H9 (cell line): ENCODE results near the gene ATN1. TPM values are rescaled to one million over a fixed set of nuclear protein-coding genes. Genes with fewer than 3 reads are reported as not detected.

ENCODE experiments used
- DNase-seq: peaks from one replicate; pipeline ENCODE4 v3.0.0-alpha.2; 2017
- H2AFZ ChIP-seq: one replicate; pipeline ENCODE4 v1.6.1; 2013; ENCODE audit warnings: mild to moderate bottlenecking, low read length, control low read depth, moderate library complexity
- H2AK5ac ChIP-seq: 2 replicates; pipeline ENCODE4 v1.6.1; 2013; ENCODE audit warnings: low read length, control low read depth, mixed read lengths; ENCODE audit not compliant: insufficient read length
- H2BK120ac ChIP-seq: one replicate; pipeline ENCODE4 v1.6.1; 2013; ENCODE audit warnings: low read depth, mild to moderate bottlenecking, low read length, control low read depth, inconsistent platforms; ENCODE audit not compliant: poor library complexity, severe bottlenecking
- H2BK12ac ChIP-seq: 2 replicates; pipeline ENCODE4 v1.6.1; 2013; ENCODE audit warnings: low read length, control low read depth, mixed read lengths, low read depth; ENCODE audit not compliant: insufficient read length
- H2BK15ac ChIP-seq: 2 replicates; pipeline ENCODE4 v1.6.1; 2013; ENCODE audit warnings: low read depth, low read length, control low read depth
- H2BK20ac ChIP-seq: one replicate; pipeline ENCODE4 v1.6.1; 2013; ENCODE audit warnings: low read depth, mild to moderate bottlenecking, low read length, control low read depth, inconsistent platforms; ENCODE audit not compliant: poor library complexity, severe bottlenecking
- H2BK5ac ChIP-seq: 2 replicates; pipeline ENCODE4 v1.6.1; 2013; ENCODE audit warnings: low read length, control low read depth, mixed read lengths; ENCODE audit not compliant: insufficient read length
- H3K14ac ChIP-seq: 2 replicates; pipeline ENCODE4 v1.6.1; 2013; ENCODE audit warnings: low read length, control low read depth; ENCODE audit not compliant: insufficient read depth
- H3K18ac ChIP-seq: 2 replicates; pipeline ENCODE4 v1.6.1; 2013; ENCODE audit warnings: low read depth, mild to moderate bottlenecking, mixed read lengths, low read length, control low read depth; ENCODE audit not compliant: insufficient read length
- H3K23ac ChIP-seq: 2 replicates; pipeline ENCODE4 v1.6.1; 2013; ENCODE audit warnings: low read length, control low read depth, mixed read lengths, low read depth; ENCODE audit not compliant: insufficient read length
- H3K23me2 ChIP-seq: 2 replicates; pipeline ENCODE4 v1.6.1; 2013; ENCODE audit warnings: low read depth, mild to moderate bottlenecking, mixed read lengths, low read length, control low read depth; ENCODE audit not compliant: insufficient read length, poor library complexity, severe bottlenecking
- H3K27ac ChIP-seq: 2 replicates; pipeline ENCODE4 v1.5.1; 2013; ENCODE audit warnings: low read length, control low read depth, mixed read lengths, low read depth; ENCODE audit not compliant: insufficient read length
- H3K27me3 ChIP-seq: 2 replicates; pipeline ENCODE4 v1.6.1; 2013; ENCODE audit warnings: low read length, control low read depth, inconsistent platforms; ENCODE audit not compliant: insufficient read depth
- H3K4ac ChIP-seq: 2 replicates; pipeline ENCODE4 v1.6.1; 2013; ENCODE audit warnings: low read depth, mild to moderate bottlenecking, control low read depth, inconsistent platforms, low read length, moderate library complexity
- H3K4me1 ChIP-seq: 2 replicates; pipeline ENCODE4 v1.6.1; 2013; ENCODE audit warnings: low read length, control low read depth, inconsistent platforms; ENCODE audit not compliant: insufficient read depth
- H3K4me2 ChIP-seq: 2 replicates; pipeline ENCODE4 v1.6.1; 2013; ENCODE audit warnings: low read length, control low read depth, mixed read lengths; ENCODE audit not compliant: insufficient read length, insufficient read depth
- H3K56ac ChIP-seq: 2 replicates; pipeline ENCODE4 v1.6.1; 2013; ENCODE audit warnings: low read depth, mild to moderate bottlenecking, mixed read lengths, low read length, control low read depth; ENCODE audit not compliant: insufficient read length
- H3K79me1 ChIP-seq: 2 replicates; pipeline ENCODE4 v1.6.1; 2013; ENCODE audit warnings: low read depth, mild to moderate bottlenecking, moderate library complexity, low read length, control low read depth, inconsistent platforms; ENCODE audit not compliant: insufficient read depth, poor library complexity, severe bottlenecking
- H3K79me2 ChIP-seq: 2 replicates; pipeline ENCODE4 v1.6.1; 2013; ENCODE audit warnings: low read length, control low read depth, inconsistent platforms; ENCODE audit not compliant: insufficient read depth
- H3K9ac ChIP-seq: 2 replicates; pipeline ENCODE4 v1.6.1; 2013; ENCODE audit warnings: low read length, control low read depth, mixed read lengths; ENCODE audit not compliant: insufficient read length; ENCODE audit errors: extremely low read depth
- H3K9me3 ChIP-seq: one replicate; pipeline ENCODE4 v1.6.1; 2013; ENCODE audit warnings: low read depth, low read length, inconsistent platforms; ENCODE audit not compliant: control insufficient read depth
- H3T11ph ChIP-seq: one replicate; pipeline ENCODE4 v1.6.1; 2013; ENCODE audit warnings: mild to moderate bottlenecking, low read length, control low read depth, inconsistent platforms
- H4K20me1 ChIP-seq: one replicate; pipeline ENCODE4 v1.6.1; 2013; ENCODE audit not compliant: control insufficient read depth, insufficient read length, insufficient read depth
- H4K5ac ChIP-seq: 2 replicates; pipeline ENCODE4 v1.6.1; 2013; ENCODE audit warnings: low read depth, mild to moderate bottlenecking, mixed read lengths, low read length, control low read depth; ENCODE audit not compliant: insufficient read length
- H4K8ac ChIP-seq: replicated peaks from 2 replicates; pipeline ENCODE4 v1.6.1; 2013; ENCODE audit warnings: low read length, control low read depth, mixed read lengths, low read depth; ENCODE audit not compliant: insufficient read length
- H4K91ac ChIP-seq: 2 replicates; pipeline ENCODE4 v1.6.1; 2013; ENCODE audit warnings: low read depth, mild to moderate bottlenecking, moderate library complexity, mixed read lengths, low read length, control low read depth; ENCODE audit not compliant: insufficient read length
- H3K27ac Mint-ChIP-seq, 3 experiments: 2 replicates in 2 of 3; 3 replicates in 1 of 3; pipeline ENCODE4 v1.8.0; 2020 to 2021; ENCODE audit warnings: mixed read lengths in 3 of 3, mild to moderate bottlenecking in 1 of 3, moderate library complexity in 1 of 3
- H3K27me3 Mint-ChIP-seq: 2 replicates; pipeline ENCODE4 v1.8.0; 2021; ENCODE audit warnings: low read depth, mild to moderate bottlenecking, moderate library complexity, mixed read lengths
- H3K36me3 Mint-ChIP-seq, 3 experiments: 2 replicates in 2 of 3; 3 replicates in 1 of 3; pipeline ENCODE4 v1.8.0; 2020 to 2021; ENCODE audit warnings: low read depth in 3 of 3, mixed read lengths in 3 of 3; ENCODE audit not compliant: insufficient read depth in 1 of 3
- H3K4me1 Mint-ChIP-seq, 2 experiments: 2 replicates each; pipeline ENCODE4 v1.8.0; 2020; ENCODE audit warnings: mixed read lengths in 2 of 2
- H3K4me3 Mint-ChIP-seq, 2 experiments: 2 replicates in 1 of 2; 3 replicates in 1 of 2; pipeline ENCODE4 v1.8.0; 2020 to 2021; ENCODE audit warnings: mild to moderate bottlenecking in 2 of 2, mixed read lengths in 2 of 2, moderate library complexity in 1 of 2
- H3K9me3 Mint-ChIP-seq, 2 experiments: 2 replicates in 1 of 2; 3 replicates in 1 of 2; pipeline ENCODE4 v1.8.0; 2020; ENCODE audit warnings: mild to moderate bottlenecking in 2 of 2, mixed read lengths in 2 of 2, moderate library complexity in 1 of 2
- CTCF ChIP-seq: fragments of 200-600 bp; sonication (generic); conservative IDR thresholded peaks from 3 replicates; pipeline ENCODE4 v1.8.0; 2021; ENCODE audit warnings: antibody characterized with exemption, mild to moderate bottlenecking
- WGBS: extraction: QIAGEN DNeasy Blood & Tissue Kit; methylation state at CpG from one replicate; pipeline ENCODE4 v1.1.7; 2013; ENCODE audit warnings: missing lambda C conversion rate, low lambda C conversion rate, mixed read lengths; ENCODE audit not compliant: insufficient read length; ENCODE audit errors: extremely low coverage; 5-methylcytosine and 5-hydroxymethylcytosine counted together
- total RNA-seq: library from RNA; stranded (reverse); gene quantifications from 2 replicates; pipeline ENCODE4 v1.2.1, GENCODE V29; 2021

Gene ATN1
- total RNA-seq, 1 experiment from 2014 or later: 103 TPM

GRCh38 chr12:6968426-6968825, 40.7 kb downstream of the ATN1 start:
- H4K8ac ChIP-seq: no peak overlapping the region
- no peak for TF ChIP-seq CTCF
- H2BK5ac ChIP-seq: no peak overlapping the region
- H4K5ac ChIP-seq: no peak overlapping the region
- peaks cover 4% of the 10 kb centered on the region for H3K23me2 ChIP-seq
- no peak overlapping the region for H4K91ac ChIP-seq
- H3K27ac ChIP-seq: no peak overlapping the region
- Mint-ChIP-seq H3K4me3 (peak overlapping the region; percentile 100), H3K9me3 (no peaks in the 10 kb centered on the region; a peak in 2 of 5 replicates), H3K4me1 (peaks cover 34 to 49% of the 10 kb centered on the region in 2 experiments), H3K27ac (peak overlapping the region in 2 of 3 experiments; percentile 93 to 99; a peak in 2 of 7 replicates), H3K36me3 (peaks cover 41 to 72% (median 61%) of the 10 kb centered on the region in 3 experiments), H3K27me3 (no peaks in the 10 kb centered on the region)
- H2BK12ac ChIP-seq: no peak overlapping the region
- H3K18ac ChIP-seq: no peak overlapping the region
- H3K4me1 ChIP-seq: 0 out of 2 replicates have a peak, but pooled peaks cover 3% of the 10 kb centered on the region
- WGBS: no CpG with 5 or more reads among the region's 9 CpGs
- no peak overlapping the region for H3K56ac ChIP-seq
- no peak overlapping the region for H3K9ac ChIP-seq
- no peak overlapping the region for H2AFZ ChIP-seq
- no peak overlapping the region for H3K4ac ChIP-seq
- H3K79me1 ChIP-seq: peaks cover 7% of the 10 kb centered on the region
- H4K20me1 ChIP-seq: peaks cover 2% of the 10 kb centered on the region
- H2BK15ac ChIP-seq: no peak overlapping the region
- no peaks in the 10 kb centered on the region for H3K27me3 ChIP-seq
- H3T11ph ChIP-seq: no peak overlapping the region
- no peak overlapping the region for H2AK5ac ChIP-seq
- H3K79me2 ChIP-seq: peaks cover 15% of the 10 kb centered on the region; the same call in 1 of the 2 replicates
- peak overlapping the region; percentile 99 for H3K4me2 ChIP-seq
- no peak overlapping the region for H2BK20ac ChIP-seq
- no peaks in the 10 kb centered on the region for H3K9me3 ChIP-seq
- no peak for DNase-seq
- H3K14ac ChIP-seq: no peak overlapping the region
- no peak overlapping the region for H2BK120ac ChIP-seq
- H3K23ac ChIP-seq: no peak overlapping the region
